NCI-H524 (cell line): ENCODE data around the gene VTI1A.

Source experiments
- DNase-seq, 2 experiments: peaks; one replicate each; lab custom pipeline; 2025; lab: John Stamatoyannopoulos, UW

The VTI1A gene

GRCh38 chr10:112811741-112812551 is 364.9 kb downstream of the VTI1A start:
- DNase-seq: no peak

GRCh38 chr10:112812586-112812985 is 365.6 kb downstream of the VTI1A start:
- no peak for DNase-seq

DNA sequence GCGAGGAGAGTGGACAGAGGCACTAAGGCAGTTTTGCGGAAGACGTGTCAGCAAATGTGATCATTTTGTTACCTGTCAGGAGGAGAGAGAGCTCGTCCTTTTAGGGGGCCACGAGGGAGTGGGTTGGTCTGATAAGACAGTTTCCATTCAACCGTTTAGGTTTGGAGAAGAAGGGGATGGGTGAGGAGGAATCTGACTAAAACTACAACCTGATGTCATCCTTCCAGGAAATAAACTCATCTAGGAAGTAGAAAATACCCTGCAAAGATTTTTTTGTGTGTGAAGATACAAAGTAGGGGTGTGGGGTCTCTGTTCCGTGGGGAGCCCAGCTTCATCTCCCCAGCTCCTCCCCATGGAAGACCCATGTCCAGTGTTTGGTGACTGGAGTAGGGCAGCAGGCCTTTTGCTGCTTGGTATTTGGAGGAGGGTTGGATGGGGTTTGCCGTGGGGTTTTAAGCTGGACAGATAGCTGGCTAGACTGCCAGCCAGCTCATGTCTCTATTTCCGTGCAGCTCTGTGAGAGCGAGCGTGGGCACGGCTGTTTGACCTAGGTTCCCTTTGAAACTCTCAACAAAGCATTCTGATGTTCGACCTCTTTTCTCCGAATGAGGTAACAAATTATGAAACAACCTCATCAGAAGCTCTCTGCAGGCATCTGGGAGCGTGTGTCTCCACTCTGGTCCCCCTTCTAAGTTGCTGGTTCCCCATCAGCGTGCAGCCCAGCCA is 367.0 kb downstream of the VTI1A start:
- DNase-seq: no peak

DNA sequence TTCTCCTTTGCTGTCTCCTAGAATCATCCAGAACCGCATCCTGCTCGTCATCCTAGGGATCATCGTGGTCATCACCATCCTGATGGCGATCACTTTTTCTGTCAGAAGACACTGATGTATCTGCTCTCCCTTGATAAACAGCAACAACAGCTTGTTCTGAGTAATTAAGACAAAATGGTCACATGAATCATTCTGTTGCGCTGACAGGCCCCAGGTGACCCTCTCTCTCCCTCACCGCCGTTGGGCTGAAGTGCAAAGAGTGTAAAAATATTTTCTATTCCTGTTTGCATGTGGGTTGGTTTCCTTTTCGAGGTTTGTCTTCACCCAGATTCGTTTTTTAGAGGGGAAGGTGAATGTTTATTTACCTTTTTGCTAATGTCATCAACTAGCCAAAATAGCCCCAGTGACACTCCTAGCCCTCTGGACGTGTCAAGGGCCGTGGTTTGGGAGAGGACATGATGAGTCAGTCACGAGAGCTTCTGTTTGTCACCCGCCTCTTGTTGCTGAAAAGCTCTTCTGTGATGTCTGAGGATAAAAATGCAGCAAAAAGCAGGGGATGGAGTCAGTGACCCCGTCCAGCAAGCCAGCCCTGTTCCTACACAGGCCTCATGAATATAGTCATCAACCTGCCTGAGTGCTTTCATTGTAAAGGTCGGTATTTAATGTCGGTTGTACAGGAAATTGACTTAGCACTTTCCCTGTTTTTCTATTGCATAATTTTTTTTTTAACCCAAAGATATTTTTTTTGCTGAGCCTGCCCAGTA is 368.4 kb downstream of the VTI1A start:
- DNase-seq: no peak

- no peak for DNase-seq
Observed at GRCh38 chr10:112816033-112816430, 369.0 kb downstream of the VTI1A start.

- no peak for DNase-seq
Observed at GRCh38 chr10:112816891-112817290, 369.9 kb downstream of the VTI1A start.

DNA sequence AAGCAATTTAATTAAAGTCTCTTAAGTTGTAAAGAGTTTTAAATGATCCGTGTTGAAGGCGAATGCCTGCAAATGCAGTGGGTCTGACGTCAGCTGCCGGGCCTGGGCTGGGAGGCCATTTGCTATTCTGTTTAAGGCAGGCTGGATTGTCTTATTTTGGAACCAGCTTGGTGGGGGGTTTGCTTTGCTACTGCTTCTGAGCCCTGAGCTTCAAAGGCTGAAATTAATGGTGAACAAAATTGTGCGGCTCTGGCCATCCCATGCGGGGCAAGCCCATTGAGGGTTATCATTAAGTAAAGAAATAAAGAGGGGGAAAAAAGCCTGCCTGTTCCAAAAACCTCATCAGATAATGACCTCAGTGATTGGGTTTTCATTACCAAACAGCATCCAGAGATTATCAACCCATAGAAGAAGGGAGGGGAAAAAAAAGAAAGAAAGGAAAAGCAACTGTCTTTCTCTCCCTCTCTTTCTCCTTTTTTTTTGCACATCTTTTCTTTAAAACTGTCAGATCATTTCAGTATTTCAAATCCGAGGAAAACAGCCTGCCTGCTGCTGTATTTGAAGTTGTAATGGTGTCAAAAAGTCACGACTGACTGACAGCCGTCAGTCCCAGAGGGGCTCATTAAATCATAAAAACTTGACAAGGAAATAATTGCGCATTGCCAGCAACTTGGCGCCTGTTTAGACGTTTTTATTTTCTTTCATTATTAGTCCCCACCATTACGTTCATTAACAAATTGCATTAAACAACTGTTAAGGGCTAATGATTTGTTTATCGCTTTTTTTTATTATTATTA is 371.2 kb downstream of the VTI1A start:
- DNase-seq: no peak

GRCh38 chr10:112819231-112819630 is 372.2 kb downstream of the VTI1A start:
- no peak for DNase-seq

GRCh38 chr10:112820320-112820719 is 373.3 kb downstream of the VTI1A start:
- DNase-seq: no peak

DNA sequence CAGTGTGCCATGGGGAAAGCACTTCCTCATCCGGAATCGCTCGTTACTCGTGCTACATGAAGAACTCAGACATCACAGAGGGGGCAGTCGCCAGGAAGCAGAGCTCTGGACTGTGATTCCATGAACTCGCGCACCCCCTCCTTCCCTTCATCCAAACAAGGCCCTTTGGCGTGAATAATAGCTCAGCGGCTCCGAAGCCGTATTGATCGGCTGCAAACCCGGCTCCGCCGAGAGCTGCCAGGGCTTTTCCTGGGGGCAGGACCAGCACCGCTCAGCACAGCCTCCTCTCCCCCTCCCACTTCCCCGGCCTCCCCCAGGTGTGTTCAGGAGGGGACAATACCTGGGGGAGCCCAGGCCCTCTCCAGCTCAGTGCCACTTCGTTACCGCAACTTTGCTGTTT is 374.0 kb downstream of the VTI1A start:
- no peak for DNase-seq

- no peak for DNase-seq
Observed at GRCh38 chr10:112821663-112822062, 374.6 kb downstream of the VTI1A start.

- DNase-seq: no peak
Observed at GRCh38 chr10:112823007-112823406, 376.0 kb downstream of the VTI1A start.

- DNase-seq: no peak
Observed at GRCh38 chr10:112823604-112824003, 376.6 kb downstream of the VTI1A start.

DNA sequence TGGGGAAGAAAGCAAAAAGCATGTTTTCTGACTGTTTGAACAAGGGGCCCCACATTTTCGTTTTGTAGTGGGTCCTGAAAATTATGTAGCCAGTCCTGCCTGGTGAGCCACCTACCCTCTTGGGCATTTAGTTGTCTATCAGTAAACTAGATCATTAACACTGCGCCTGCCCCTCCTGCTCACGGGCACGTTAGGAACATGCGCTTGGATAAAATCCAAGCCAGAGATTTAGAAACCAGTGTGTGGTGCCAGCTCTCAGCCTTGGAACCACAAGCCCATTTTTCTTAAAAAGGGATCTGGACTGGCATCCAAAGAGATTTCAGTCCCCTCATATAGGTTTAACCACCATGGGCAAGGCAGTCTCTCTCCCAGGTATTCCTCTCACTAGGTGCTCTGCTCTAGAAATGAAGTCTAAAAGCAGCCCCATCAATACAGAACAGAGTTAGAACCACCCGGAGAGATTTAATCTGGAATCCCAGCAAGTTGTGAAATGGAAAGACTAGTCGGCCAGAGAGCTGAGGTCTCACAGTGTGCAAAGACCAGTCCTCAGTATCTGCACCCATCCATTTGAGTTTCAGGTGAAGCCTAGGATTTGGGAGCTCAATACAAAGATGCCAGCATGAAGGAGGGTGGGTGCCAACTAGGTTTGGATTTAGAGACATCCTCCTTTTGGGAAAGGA is 379.1 kb downstream of the VTI1A start:
- DNase-seq: no peak

- no peak for DNase-seq
Observed at GRCh38 chr10:112827086-112827485, 380.1 kb downstream of the VTI1A start.

DNA sequence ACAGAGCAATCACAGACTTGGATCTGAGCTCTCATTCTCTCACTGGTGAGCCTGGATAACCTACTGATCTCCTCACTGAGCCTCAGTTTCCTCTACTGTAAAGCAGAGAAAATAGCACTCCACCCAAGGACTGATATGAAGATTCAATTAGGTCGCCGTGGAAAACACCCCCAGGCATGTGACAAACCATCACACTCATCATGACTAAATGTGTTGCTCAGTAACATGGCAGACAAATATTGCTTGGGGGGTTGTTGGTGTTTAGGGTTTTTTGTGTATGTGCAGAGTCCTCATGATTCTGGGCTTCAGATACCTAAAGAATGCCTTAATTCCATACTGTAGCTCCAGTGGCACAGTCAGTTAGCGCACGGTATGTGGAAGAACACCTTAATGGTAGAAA is 380.9 kb downstream of the VTI1A start:
- DNase-seq: no peak

GRCh38 chr10:112831859-112832258 is 384.8 kb downstream of the VTI1A start:
- no peak for DNase-seq

DNA sequence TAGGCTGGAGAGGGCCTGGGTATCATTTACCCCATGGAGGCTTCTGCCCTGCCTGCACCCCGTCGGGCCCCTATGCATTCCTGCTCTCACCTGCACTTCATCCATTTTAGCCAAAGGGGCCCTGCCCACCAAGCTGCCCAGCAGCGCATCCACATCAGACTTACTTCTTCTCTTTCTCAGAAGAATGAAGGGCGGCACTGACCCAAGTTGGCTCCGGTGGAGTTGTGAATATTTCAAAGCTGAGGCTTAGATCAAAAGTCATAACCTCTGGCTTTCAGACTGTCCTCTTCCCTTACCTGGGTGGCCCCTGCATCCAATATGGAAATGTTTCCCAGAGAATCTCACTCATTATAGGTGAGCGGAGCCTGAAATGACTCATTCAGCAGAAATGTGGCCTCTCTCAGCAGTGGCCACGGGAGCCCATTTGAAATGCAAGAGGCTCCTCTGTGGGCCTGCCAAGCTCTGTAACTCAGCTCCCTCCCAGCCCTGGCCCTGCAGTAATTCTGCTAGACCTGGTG is 385.4 kb downstream of the VTI1A start:
- DNase-seq: no peak

DNA sequence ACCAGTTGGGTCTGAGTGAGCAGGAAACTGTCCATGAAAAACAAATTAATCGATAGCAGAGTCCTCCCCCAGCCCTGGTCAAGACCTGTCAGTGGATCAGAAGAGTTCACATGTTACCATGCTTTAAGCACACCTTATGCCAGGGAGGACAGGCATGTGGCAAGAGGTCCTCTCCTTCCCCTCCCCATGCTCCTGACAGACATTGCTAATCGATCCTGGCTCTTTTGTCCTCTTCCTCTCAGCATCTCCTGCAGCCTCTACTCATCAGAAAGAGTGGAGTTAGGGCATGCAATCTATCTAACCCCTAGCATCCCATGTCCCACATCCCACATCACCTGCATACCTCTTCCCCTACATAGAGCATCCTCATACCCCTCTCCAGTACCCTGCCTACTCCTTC is 385.9 kb downstream of the VTI1A start:
- no peak for DNase-seq

- DNase-seq: no peak
Observed at GRCh38 chr10:112834751-112835181, 387.8 kb downstream of the VTI1A start.

GRCh38 chr10:112835217-112835715 is 388.3 kb downstream of the VTI1A start:
- no peak for DNase-seq
